ENCODE results near the gene KRT3.

KRT3 gene

GRCh38 chr12:52807544-52808470 is 11.9 kb upstream of the KRT3 start:
- DNase-seq (ENCODE audit: low spot score), result no peak
- TF ChIP-seq CTCF (IDR thresholded peaks at IDR 0.05; ENCODE audit: extremely low read depth, missing control alignments), result no peak

- TF ChIP-seq CTCF (IDR thresholded peaks at IDR 0.05; ENCODE audit: extremely low read depth, missing control alignments), result no peak
- no peak for DNase-seq (ENCODE audit: low spot score)
Measured at GRCh38 chr12:52806821-52807543, 11.1 kb upstream of the KRT3 start.

- TF ChIP-seq CTCF (IDR thresholded peaks at IDR 0.05; ENCODE audit: extremely low read depth, missing control alignments), result no peak
- no peak for DNase-seq (ENCODE audit: low spot score)
Measured at GRCh38 chr12:52806169-52806811, 10.4 kb upstream of the KRT3 start.

GRCh38 chr12:52805739-52806138 is 9.8 kb upstream of the KRT3 start:
- DNase-seq (ENCODE audit: low spot score), result no peak
- TF ChIP-seq CTCF (IDR thresholded peaks at IDR 0.05; ENCODE audit: extremely low read depth, missing control alignments), result no peak

- TF ChIP-seq CTCF (IDR thresholded peaks at IDR 0.05; ENCODE audit: extremely low read depth, missing control alignments), result no peak
- no peak for DNase-seq (ENCODE audit: low spot score)
Measured at GRCh38 chr12:52805000-52805399, 9.1 kb upstream of the KRT3 start.

- no peak for TF ChIP-seq CTCF (IDR thresholded peaks at IDR 0.05; ENCODE audit: extremely low read depth, missing control alignments)
- no peak for DNase-seq (ENCODE audit: low spot score)
Measured at GRCh38 chr12:52802442-52802841, 6.5 kb upstream of the KRT3 start.

GRCh38 chr12:52801773-52802172 is 5.9 kb upstream of the KRT3 start:
- TF ChIP-seq CTCF (IDR thresholded peaks at IDR 0.05; ENCODE audit: extremely low read depth, missing control alignments), result no peak
- no peak for DNase-seq (ENCODE audit: low spot score)

Data from GM20000 (cell line).